Stimulated activated CD8-positive, alpha-beta memory T cell treated with anti-CD3 and anti-CD28 coated beads, Interleukin-7, amount 100 ng/mL, for 4 hours (primary cell): Measurements from ENCODE around the gene SLCO4A1.

ENCODE experiments used
- DNase-seq, 2 donors: peaks; one replicate each; pipeline ENCODE4 v3.0.0-alpha.2; 2020; ENCODE audit warnings: low read depth in 2 of 2

The SLCO4A1 gene

GRCh38 chr20:62714799-62715198 is 72.5 kb downstream of the SLCO4A1 start:
- no peak for DNase-seq

GRCh38 chr20:62715201-62715600 is 72.9 kb downstream of the SLCO4A1 start:
- DNase-seq = no peak

- peak in 1 of 2 donors; percentile 25 for DNase-seq
Measured at GRCh38 chr20:62716198-62716940, 74.1 kb downstream of the SLCO4A1 start.

- no peak for DNase-seq
Measured at GRCh38 chr20:62716941-62717310, 74.6 kb downstream of the SLCO4A1 start.

GRCh38 chr20:62717933-62718332 is 75.6 kb downstream of the SLCO4A1 start:
- DNase-seq = no peak

- DNase-seq = no peak
Measured at GRCh38 chr20:62718546-62718945, 76.2 kb downstream of the SLCO4A1 start.

GRCh38 chr20:62719250-62719935 is 77.1 kb downstream of the SLCO4A1 start:
- no peak for DNase-seq
